CD4-positive, alpha-beta T cell treated with Interleukin-6 for 4 hours (primary cell): ENCODE data around the gene PNPLA6.
A peak's percentile ranks its signal among the peaks of the same experiment; 100 is the strongest.
"Not testable (repeated sequence)": the region's sequence is repeated elsewhere in the genome, so short reads cannot be mapped to it uniquely, and the experiment has no call there.

Experiments used
- DNase-seq: peaks from one replicate; pipeline ENCODE4 v3.0.0-alpha.2; 2020; ENCODE audit warnings: mixed read lengths

Gene PNPLA6

DNA sequence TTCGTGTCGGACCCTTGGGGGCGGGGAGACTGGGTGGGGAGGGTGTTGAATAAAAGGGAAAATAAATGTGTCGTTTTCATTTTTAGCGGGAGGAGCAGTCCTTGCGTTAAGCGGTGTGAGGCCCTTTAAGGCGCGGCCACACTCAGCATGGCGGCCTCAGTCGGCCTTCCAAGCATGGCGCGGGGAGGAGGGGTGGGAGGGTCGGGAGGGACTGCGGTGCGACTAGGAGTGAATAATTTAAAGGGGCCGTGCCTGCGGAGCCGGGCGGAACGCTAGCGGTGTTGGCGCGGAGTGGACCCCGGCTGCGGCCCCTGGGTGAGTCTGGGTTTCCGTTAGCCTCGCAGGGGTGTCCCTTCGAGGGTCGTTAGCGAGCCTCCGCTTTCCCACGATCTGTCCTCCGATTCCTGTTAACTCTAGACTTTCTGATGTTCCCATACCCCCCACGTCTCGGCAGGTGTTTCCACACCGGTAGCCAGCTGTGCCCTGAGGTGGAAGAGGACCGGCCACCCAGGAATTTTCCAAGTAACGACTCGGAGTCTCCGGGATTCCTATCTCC, 1.5 kb upstream of the PNPLA6 start:
- peak; percentile 89 for DNase-seq

DNA sequence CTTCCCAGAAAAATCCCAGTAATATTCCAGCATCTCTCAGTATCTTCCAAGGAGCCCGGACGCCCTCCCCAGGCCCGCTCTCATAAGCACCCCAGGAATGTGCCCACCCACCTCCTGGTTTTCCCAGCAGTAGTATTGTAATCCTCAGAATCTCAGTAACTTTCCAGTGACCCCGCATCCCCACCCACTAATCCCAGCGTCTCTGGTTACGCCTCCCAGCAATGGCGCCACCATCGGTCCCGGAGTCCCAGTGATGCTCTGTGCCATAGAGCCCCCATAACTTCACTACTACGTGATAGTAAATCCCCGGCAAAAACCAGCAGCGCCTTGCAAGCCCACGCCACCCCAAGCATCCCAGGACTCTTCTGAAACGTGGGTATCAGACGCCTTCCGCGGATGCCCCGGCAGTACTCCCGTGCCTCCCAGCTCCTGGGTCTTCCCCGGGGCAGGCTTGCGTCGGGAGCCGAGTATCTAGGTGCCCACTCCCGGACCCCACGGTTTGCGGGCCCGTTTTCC, 928 bp upstream of the PNPLA6 start:
- DNase-seq, result peak; percentile 47

DNA sequence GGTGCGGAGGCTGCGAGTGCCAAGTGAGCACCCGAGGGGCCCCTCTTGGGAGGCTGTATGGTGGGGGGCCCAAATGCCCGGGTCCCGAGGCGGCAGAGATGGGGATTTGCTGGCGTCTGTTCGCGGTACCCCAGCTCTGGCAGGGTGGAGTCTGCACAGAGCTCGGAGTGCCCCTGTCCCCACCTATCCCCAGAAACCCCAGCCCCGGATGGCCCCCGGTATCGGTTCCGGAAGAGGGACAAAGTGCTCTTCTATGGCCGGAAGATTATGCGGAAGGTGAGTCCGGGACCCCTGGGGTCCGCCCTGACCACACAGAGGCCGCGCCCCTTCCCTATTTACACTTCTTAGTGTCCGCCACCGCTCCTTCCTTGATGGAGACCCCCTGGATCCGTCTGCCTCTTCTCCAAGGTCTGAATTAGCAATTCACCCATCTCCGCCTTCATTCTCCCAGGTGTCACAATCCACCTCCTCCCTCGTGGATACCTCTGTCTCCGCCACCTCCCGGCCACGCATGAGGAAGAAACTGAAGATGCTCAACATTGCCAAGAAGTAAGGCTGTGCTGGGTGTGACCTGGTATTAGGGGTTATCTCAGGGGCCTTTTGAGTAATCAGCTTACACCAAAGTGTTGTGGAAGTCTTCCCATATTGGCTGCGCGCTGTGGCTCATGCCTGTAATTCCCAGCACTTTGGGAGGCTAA, 630 bp downstream of the PNPLA6 start:
- no peak for DNase-seq

DNA sequence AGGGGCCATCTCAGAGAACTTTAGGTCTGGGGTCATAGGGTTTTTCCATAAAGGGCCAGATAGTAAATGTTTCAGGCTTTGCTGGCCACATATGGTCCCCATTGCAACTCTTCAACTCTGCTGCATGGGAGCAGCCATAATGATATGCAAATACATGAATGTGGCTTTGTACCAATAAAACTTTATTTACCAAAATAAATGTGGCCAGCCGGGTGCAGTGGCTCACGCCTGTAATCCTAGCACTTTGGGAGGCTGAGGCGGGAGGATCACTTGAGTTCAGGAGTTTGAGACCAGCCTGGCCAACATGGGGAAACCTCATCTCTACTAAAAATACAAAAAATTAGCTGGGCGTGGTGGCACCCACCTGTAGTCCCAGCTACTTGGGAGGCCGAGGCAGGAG, 3.5 kb downstream of the PNPLA6 start:
- DNase-seq, result not testable (repeated sequence)

DNA sequence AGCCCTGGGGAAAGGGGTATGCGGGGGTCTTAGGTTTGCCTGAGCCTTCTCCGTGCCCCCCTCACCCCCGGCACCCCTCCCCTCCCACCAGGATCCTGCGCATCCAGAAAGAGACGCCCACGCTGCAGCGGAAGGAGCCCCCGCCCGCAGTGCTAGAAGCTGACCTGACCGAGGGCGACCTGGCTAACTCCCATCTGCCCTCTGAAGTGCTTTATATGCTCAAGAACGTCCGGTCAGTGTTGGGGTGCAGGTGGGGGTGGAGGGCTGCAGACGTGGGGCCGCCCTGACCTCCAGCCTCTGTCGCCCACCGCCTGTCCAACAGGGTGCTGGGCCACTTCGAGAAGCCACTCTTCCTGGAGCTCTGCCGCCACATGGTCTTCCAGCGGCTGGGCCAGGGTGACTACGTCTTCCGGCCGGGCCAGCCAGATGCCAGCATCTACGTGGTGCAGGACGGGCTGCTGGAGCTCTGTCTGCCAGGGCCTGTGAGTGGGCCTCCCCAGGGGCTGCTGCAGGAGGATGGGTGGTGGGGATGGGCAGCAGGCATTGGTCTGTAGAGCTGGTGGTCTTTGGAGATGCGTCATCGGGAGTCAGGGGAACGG, 4.4 kb downstream of the PNPLA6 start:
- no peak for DNase-seq

DNA sequence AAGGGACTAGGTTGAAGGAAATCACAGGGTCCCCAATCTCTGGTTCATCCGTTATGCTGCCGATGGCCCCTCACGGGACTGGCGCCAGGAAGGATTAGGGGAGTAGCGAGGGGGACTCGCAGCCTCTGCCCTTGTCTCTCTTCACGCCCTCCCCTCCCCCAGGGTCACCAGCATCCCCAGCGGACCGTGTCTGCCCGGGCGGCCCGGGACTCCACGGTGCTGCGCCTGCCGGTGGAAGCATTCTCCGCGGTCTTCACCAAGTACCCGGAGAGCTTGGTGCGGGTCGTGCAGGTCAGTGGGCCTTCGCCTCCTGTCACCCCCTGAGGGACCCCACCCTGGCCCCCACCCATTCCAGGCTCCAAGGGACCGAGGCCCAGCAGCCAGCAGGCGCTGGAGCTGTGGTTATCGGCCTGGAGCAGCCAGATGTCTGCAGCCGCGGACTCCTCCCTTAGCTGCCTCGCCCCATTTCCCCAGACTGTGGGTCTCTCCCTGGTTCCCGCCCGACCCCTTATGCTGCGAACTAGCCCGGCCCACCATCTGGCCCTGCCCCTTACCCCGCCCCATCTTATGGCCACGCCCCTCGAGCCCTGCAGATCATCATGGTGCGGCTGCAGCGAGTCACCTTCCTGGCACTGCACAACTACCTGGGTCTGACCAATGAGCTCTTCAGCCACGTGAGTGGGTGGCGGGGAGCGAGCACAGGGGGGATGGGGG, 5.4 kb downstream of the PNPLA6 start:
- peak; percentile 16 for DNase-seq

DNA sequence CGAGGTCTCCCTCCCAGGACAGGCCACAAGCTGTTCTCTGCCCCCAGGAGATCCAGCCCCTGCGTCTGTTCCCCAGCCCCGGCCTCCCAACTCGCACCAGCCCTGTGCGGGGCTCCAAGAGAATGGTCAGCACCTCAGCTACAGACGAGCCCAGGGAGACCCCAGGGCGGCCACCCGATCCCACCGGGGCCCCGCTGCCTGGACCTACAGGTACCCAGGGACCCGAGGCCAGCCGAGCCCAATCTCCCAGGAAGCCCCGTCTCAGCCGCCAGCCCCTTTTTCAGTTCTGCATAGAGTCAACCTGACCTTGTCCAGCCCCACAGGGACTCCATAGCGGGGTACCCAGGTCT, 5.9 kb downstream of the PNPLA6 start:
- no peak for DNase-seq

DNA sequence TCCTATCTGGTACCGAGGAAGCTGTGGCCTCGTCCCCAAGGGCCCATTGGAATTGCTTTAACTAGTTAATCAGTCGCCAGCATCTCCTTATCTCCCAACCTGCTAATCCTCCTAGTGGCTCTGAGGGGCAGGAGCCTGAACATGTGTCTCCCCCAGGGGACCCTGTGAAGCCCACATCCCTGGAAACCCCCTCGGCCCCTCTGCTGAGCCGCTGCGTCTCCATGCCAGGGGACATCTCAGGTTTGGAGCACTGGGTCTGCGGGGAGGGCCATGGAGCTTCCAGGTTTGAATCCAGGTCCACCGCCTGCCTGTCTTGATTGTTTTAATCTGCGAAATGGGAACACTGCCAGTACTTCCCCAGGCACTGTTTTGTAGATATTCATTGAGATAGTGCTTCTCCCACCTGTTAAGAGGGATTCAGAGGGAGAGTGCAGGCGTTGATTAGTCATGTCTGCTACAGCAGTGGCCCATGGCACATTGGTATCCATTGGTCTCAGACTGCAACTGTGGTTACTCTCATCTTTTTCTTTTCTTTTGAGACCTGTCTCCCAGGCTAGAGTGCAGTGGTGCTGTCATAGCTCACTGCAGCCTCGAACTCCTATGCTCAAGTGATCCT, 6.4 kb downstream of the PNPLA6 start:
- no peak for DNase-seq

DNA sequence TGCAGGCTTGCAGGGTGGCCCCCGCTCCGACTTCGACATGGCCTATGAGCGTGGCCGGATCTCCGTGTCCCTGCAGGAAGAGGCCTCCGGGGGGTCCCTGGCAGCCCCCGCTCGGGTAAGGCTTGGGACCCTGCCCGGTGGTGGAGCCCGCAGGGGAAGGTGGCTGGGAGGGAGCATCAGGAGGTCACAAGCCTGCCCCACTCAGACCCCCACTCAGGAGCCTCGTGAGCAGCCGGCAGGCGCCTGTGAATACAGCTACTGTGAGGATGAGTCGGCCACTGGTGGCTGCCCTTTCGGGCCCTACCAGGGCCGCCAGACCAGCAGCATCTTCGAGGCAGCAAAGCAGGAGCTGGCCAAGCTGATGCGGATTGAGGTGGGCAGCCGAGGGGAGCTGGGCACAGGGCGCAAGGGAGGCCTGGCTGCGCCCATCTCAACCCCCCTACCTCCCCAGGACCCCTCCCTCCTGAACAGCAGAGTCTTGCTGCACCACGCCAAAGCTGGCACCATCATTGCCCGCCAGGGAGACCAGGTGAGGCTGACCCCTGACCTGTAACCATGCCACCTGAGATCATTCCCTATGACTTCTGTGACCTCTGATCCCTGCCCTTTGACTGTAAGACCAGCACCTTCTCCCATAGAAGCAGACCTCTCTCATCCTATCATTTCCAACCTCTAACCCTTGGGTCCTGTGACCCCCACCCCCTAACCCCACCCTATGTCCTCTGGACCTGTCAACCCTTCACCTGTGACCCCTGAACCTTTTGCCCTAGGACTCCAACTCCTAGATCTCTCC, 7.2 kb downstream of the PNPLA6 start:
- DNase-seq, result no peak

DNA sequence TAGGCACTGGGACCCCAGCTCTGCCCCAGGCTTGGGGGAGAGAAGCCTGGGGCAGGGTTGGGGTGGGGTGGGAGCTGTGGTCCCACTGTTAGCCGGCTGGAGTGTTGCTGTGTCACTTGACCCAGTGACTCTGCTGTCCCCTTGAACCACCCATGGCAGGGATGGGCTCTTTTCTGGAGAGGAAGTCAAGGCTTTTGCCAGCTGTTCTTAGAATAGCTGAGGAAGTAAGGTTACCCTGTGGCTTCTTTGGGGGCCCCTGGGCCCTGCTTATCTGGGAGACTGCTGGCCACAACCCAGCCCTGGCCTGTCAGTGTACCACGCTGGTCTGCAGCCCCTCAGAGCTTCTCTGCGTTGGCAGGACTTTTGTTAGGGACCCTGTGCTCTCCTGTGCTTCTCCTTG, 9.1 kb downstream of the PNPLA6 start:
- DNase-seq, result no peak

DNA sequence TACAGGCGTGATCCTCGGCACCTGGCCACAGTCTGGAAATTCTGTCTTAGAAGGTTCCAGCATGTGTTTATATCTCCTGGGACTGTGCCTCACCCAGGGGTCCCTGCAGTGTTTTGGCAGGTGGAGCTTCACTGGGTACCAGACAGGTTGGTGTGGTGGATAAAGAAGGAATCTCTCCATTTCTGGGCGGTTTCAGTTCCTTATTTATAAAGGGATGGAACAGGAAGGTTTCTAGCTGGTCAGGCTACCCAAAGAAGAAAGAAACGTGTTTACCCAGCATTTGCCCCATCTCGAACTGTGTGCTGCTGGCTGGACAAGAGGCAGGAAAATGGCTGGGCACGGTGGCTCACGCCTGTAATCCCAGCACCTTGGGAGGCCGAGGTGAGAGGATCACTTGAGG, 9.8 kb downstream of the PNPLA6 start:
- DNase-seq, result no peak

DNA sequence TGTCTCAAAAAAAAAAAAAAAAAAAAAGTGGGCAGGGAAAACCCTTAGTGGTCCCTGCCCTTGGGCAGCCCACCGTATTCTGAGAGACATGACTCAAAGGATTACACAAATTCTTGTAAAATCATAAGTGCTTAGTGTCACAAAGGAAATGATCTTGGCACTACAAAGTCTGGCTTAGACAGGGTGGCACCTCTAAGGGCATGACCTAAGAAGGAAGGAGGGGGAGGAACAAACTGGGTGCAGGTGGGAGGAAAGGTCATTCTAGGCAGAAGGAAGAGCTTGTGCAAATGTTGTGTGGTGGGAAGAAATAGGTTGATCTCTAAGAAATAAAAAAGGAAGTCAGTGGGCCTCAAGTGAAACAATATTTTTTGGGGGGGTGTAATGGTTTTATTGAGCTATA, 10.4 kb downstream of the PNPLA6 start:
- no peak for DNase-seq

DNA sequence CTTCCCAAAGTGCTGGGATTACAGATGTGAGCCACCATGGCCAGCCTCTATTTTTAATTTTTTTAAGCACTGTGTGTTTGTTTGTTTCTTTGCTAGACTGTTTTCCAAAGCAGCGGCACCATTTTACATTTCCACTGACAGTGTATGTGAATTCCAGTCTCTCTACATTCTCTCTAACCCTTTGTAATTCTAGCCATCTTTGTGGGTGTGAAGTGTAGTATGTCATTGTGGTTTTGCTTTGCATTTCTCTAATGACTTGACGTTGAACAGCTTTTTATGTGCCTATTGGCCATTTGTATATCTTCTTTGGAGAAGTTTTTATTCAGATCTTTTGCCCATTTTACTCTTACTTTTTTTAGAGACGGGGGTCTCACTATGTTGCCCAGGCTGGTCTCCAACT, 11.6 kb downstream of the PNPLA6 start:
- no peak for DNase-seq

DNA sequence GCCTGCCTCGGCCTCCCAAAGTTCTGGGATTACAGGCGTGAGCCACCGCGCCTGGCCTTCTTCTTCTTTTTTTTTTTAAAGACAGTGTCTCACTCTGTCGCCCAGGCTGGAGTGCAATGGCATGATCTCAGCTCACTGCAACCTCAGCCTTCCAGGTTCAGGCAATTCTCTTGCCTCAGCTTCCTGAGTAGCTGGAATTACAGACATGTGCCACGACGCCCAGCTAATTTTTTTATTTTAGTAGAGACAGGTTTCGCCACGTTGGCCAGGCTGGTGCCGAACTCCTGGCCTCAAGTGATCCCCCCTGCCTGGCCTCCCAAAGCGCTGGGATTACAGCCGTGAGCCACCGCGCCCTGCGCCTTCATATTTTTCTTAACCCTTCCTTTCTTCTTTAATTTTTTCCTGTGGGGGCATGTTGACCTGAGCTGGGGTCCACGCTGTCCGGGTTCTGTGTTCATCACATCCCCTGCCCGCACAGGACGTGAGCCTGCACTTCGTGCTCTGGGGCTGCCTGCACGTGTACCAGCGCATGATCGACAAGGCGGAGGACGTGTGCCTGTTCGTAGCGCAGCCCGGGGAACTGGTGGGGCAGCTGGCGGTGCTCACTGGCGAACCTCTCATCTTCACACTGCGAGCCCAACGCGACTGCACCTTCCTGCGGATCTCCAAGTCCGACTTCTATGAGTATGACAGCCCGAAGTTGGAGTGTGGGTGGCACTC, 14.1 kb downstream of the PNPLA6 start:
- no peak for DNase-seq

DNA sequence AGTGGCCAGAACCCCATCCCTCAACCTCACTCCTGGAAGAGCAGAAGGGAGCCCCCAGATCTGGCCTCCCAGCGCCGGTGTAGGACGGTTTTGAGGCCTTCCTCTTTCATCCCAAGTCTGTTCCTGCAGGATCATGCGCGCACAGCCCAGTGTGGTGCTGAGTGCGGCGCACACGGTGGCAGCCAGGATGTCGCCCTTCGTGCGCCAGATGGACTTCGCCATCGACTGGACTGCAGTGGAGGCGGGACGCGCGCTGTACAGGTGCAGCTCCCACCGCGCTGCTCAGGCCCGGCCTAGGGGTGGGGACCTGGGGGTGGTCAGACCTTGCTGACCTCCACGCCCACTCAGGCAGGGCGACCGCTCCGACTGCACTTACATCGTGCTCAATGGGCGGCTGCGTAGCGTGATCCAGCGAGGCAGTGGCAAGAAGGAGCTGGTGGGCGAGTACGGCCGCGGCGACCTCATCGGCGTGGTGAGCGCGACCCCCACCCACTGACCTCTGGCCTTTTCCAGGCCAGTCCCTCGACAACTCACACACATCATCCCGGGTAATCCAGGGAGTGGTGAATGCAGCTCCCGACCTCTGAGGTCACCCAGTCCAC, 14.8 kb downstream of the PNPLA6 start:
- no peak for DNase-seq

DNA sequence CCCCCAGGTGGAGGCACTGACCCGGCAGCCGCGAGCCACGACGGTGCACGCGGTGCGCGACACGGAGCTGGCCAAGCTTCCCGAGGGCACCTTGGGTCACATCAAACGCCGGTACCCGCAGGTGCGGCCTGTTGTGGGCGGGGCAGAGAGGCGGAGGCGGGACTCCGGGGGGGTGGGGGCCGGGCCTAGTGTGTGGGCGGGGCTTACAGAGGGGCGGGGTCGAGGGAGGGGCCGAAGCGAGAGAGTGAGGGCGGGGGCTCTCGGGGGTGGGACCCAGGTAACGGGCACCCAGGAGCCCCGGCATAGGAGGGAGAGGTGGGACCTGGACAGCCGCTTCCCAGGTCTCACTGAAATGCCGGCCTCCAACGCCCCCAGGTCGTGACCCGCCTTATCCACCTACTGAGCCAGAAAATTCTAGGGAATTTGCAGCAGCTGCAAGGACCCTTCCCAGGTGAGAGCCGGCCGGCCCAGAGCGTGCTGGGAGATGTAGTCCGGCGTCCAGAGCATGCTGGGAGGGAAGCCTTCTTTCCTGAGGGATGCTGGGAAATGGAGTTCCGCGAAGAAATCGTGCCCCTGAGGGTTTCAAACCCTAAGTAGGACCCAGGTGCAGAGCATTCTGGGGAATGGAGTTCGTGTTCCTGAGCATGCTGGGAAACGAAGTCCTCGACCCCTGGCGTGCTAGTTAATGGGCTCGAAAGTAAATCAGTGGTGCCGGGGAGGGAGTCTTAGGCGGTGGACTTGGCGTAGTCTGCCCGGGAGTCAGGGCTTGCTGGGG, 15.7 kb downstream of the PNPLA6 start:
- peak; percentile 62 for DNase-seq

DNA sequence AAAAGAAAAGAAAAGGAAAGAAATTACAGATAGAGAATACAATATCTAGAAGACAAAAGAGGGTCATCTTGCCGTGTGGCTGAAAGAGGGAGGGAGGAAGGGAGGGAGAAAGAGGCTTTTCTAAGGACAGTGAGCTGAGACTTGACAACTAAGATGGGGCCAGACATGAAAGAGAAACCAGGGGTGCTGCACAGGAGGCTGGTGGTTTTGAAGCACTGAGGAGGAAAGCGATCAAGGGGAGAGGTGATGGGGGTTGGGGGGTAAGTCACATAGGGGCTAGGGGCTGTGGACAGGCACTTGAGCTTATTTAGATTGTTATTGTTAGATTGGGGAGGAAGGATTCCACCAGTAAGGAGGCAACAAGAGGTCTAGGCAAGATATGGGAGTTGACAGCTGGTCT, 17.3 kb downstream of the PNPLA6 start:
- DNase-seq, result no peak

DNA sequence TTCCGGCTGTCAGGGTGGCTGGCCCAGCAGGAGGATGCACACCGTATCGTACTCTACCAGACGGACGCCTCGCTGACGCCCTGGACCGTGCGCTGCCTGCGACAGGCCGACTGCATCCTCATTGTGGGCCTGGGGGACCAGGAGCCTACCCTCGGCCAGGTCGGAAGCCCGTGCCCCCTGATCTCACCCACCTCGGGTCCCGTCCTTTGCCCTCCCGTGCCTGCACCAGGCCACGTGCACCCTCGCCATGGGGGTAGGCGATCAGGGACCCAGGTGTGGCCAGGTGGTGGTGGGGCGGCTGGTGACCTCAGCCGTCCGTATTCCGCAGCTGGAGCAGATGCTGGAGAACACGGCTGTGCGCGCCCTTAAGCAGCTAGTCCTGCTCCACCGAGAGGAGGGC, 19.0 kb downstream of the PNPLA6 start:
- DNase-seq, result no peak

DNA sequence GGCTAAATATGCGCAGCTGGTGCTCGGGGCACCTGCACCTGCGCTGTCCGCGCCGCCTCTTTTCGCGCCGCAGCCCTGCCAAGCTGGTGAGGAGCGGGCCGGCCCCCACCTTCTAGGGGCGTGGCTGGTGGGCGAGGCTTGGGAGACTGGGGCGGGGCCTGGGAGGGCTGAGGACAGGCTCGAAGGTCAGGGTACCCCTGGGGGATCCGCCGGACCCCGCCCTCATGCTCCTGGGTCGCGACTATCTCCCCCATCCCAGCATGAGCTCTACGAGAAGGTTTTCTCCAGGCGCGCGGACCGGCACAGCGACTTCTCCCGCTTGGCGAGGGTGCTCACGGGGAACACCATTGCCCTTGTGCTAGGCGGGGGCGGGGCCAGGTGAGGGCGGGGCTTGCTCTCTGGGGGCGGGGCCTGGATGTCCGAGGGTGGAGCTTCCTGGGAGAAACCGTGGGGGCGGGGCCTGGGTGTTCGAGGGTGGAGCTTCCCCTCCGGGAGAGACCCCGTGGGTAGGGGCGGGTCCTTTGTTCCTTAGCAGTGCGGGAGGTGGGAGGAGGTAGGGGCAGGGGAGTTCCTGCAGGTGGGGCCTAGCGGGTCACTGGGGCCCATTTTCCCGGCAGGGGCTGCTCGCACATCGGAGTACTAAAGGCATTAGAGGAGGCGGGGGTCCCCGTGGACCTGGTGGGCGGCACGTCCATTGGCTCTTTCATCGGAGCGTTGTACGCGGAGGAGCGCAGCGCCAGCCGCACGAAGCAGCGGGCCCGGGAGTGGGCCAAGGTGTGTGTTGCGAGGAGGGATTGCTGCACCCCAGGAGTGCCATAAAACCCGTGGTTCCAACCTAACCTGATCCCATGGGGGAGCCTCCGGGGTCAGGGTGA, 19.7 kb downstream of the PNPLA6 start:
- DNase-seq, result no peak
